HepG2 (cell line): ENCODE results near the gene TOM1L1. TPM values are rescaled to one million over a fixed set of nuclear protein-coding genes. Genes with fewer than 3 reads are reported as not detected.

Experiments used
- AGO2 ChIP-seq: fragments of 200-400 bp; formaldehyde crosslinking; optimal IDR thresholded peaks from 2 replicates; pipeline ENCODE3; 2017; ENCODE audit warnings: mild to moderate bottlenecking, low read depth, low read length, moderate library complexity
- CREB1 ChIP-seq, 2 experiments: fragments of 450-650 bp in 1 of 2; IDR thresholded peaks; 2 replicates each; pipeline ENCODE4 v1.6.1; 2016 to 2017; ENCODE audit warnings: control low read depth in 1 of 2, mild to moderate bottlenecking in 1 of 2, missing compliant biosample characterization in 1 of 2, missing genetic modification characterization in 1 of 2
- DRAP1 ChIP-seq: IDR thresholded peaks from 2 replicates; pipeline ENCODE4 v1.6.1; 2016; ENCODE audit warnings: missing genetic modification reagents, missing compliant biosample characterization
- GABPB1 ChIP-seq: IDR thresholded peaks from 2 replicates; pipeline ENCODE4 v1.6.1; 2016; ENCODE audit warnings: mild to moderate bottlenecking, missing genetic modification reagents, moderate library complexity, missing compliant biosample characterization
- GTF2F1 ChIP-seq: fragments of 150-350 bp; IDR thresholded peaks from 2 replicates; pipeline ENCODE4 v1.6.1; 2014; ENCODE audit warnings: low read length
- HMG20A ChIP-seq: IDR thresholded peaks from 2 replicates; pipeline ENCODE4 v1.6.1; 2016; ENCODE audit warnings: borderline replicate concordance
- HNF1A ChIP-seq, 2 experiments: sonication (generic) in 1 of 2; formaldehyde crosslinking in 1 of 2; IDR thresholded peaks; 2 replicates each; pipeline versions ENCODE4 v1.4.0 to v1.6.1; 2016 to 2020; ENCODE audit warnings: borderline replicate concordance in 1 of 2, low read depth in 1 of 2, mild to moderate bottlenecking in 1 of 2, missing genetic modification reagents in 1 of 2
- IRF2 ChIP-seq: IDR thresholded peaks from 2 replicates; pipeline ENCODE4 v1.6.1; 2018; ENCODE audit warnings: missing genetic modification reagents, missing compliant biosample characterization
- KAT8 ChIP-seq: IDR thresholded peaks from 2 replicates; pipeline ENCODE4 v1.6.1; 2016; ENCODE audit warnings: missing genetic modification reagents, missing compliant biosample characterization
- KDM3A ChIP-seq: IDR thresholded peaks from 2 replicates; pipeline ENCODE4 v1.6.1; 2018; ENCODE audit warnings: low read depth, missing compliant biosample characterization
- LRRFIP1 ChIP-seq: sonication (generic); formaldehyde crosslinking; conservative IDR thresholded peaks from 2 replicates; pipeline ENCODE4 v1.4.0; 2020; ENCODE audit warnings: missing genetic modification reagents
- MEIS2 ChIP-seq: sonication (generic); formaldehyde crosslinking; IDR thresholded peaks from 2 replicates; pipeline ENCODE4 v1.9.0; 2021; ENCODE audit warnings: mild to moderate bottlenecking, missing genetic modification reagents
- NAIF1 ChIP-seq: sonication (generic); formaldehyde crosslinking; IDR thresholded peaks from 2 replicates; pipeline ENCODE4 v1.5.0; 2020; ENCODE audit warnings: mild to moderate bottlenecking, missing genetic modification reagents, borderline replicate concordance
- NONO ChIP-seq, 2 experiments: fragments of 450-650 bp in 1 of 2; sonication (generic) in 1 of 2; formaldehyde crosslinking in 1 of 2; IDR thresholded peaks in 1 of 2; conservative IDR thresholded peaks in 1 of 2; 2 replicates each; pipeline versions ENCODE4 v1.6.1 to v1.8.0; 2017 to 2022; ENCODE audit warnings: mild to moderate bottlenecking in 1 of 2, missing genetic modification reagents in 1 of 2, moderate library complexity in 1 of 2
- NR2F6 ChIP-seq, 2 experiments: IDR thresholded peaks; 2 replicates each; pipeline ENCODE4 v1.6.1; 2016; ENCODE audit warnings: antibody characterized with exemption in 1 of 2, mild to moderate bottlenecking in 1 of 2
- SP2 ChIP-seq: sonication (generic); formaldehyde crosslinking; IDR thresholded peaks from 2 replicates; pipeline ENCODE4 v1.5.1; 2020; ENCODE audit warnings: mild to moderate bottlenecking, missing genetic modification reagents
- SSRP1 ChIP-seq: IDR thresholded peaks from 2 replicates; pipeline ENCODE4 v1.6.1; 2016; ENCODE audit warnings: control low read depth
- ZNF44 ChIP-seq: sonication (generic); formaldehyde crosslinking; IDR thresholded peaks from 2 replicates; pipeline ENCODE4 v1.5.1; 2020; ENCODE audit warnings: mild to moderate bottlenecking, missing genetic modification reagents
- ZNF446 ChIP-seq: sonication (generic); formaldehyde crosslinking; IDR thresholded peaks from 2 replicates; pipeline ENCODE4 v1.5.0; 2020; ENCODE audit warnings: mild to moderate bottlenecking, missing genetic modification reagents
- ZNF614 ChIP-seq: IDR thresholded peaks from 2 replicates; pipeline ENCODE4 v1.6.1; 2018; ENCODE audit warnings: missing biosample characterization, missing genetic modification reagents, inconsistent platforms, borderline replicate concordance
- ZNF891 ChIP-seq: sonication (generic); formaldehyde crosslinking; IDR thresholded peaks from 2 replicates; pipeline ENCODE4 v1.5.0; 2020; ENCODE audit warnings: mild to moderate bottlenecking, missing genetic modification reagents
- ZSCAN22 ChIP-seq: sonication (generic); formaldehyde crosslinking; IDR thresholded peaks from 2 replicates; pipeline ENCODE4 v1.4.0; 2020; ENCODE audit warnings: mild to moderate bottlenecking, missing genetic modification reagents
- polyA plus RNA-seq, 8 experiments: library from polyadenylated mRNA; depleted of rRNA in 3 of 8; stranded (reverse) in 7 of 8; unstranded in 1 of 8; fragments of >200 nt; fragmentation: Illumina TruSeq in 4 of 8; extraction: Trizol in 4 of 8; gene quantifications; 2 replicates each; pipeline versions ENCODE4 v1.2.1 to v1.2.3, GENCODE V29; 2011 to 2016; ENCODE audit warnings: low read depth in 4 of 8, missing spikeins in 1 of 8, mixed read lengths in 1 of 8; ENCODE audit not compliant: insufficient read depth in 1 of 8
- total RNA-seq, 5 experiments: library from RNA; depleted of rRNA; stranded (reverse); fragments of >200 nt; fragmentation: Illumina TruSeq; extraction: Trizol; gene quantifications; 2 replicates each; pipeline ENCODE4 v1.2.3, GENCODE V29; 2016; ENCODE audit warnings: low read depth in 1 of 5

The TOM1L1 gene
- total and polyA plus RNA-seq, 2 of the 13 experiments (the other 11 are each of a cell fraction or from before 2014, with no cell fraction given) = 45.3 to 51.3 TPM

GRCh38 chr17:54971147-54971546 lies 70.5 kb downstream of the TOM1L1 start (continued):
- TF ChIP-seq GTF2F1 (no peak), KDM3A (CRISPR knock-in tag) (no peak), IRF2 (CRISPR knock-in tag) (0 out of 2 replicates have a peak, but pooled peaks have one; percentile 29), NR2F6 (IDR thresholded peaks at IDR 0.05) (0 out of 2 replicates have a peak, but pooled peaks have one; percentile 31), NR2F6 (CRISPR knock-in tag; IDR thresholded peaks at IDR 0.05) (peak; percentile 43; the same call in 1 of the 2 replicates), HNF1A (IDR thresholded peaks at IDR 0.05; ENCODE audit: low read depth) (peak; percentile 79), HNF1A (CRISPR knock-in tag; IDR thresholded peaks at IDR 0.05; ENCODE audit: borderline replicate concordance) (no peak), KAT8 (CRISPR knock-in tag) (no peak), HMG20A (CRISPR knock-in tag) (peak; percentile 57; the same call in 1 of the 2 replicates), ZNF891 (no peak), ZNF44 (no peak), GABPB1 (peak; percentile 60; the same call in 1 of the 2 replicates), ZSCAN22 (no peak), SSRP1 (0 out of 2 replicates have a peak, but pooled peaks have one; percentile 48), NAIF1 (CRISPR knock-in tag) (no peak), NONO (IDR thresholded peaks at IDR 0.05) (no peak), NONO (CRISPR knock-in tag; conservative IDR thresholded peaks at IDR 0.05) (no peak), SP2 (no peak), ZNF446 (CRISPR knock-in tag) (no peak), CREB1 (IDR thresholded peaks at IDR 0.05) (no peak), CREB1 (CRISPR knock-in tag; IDR thresholded peaks at IDR 0.05) (peak; percentile 34; the same call in 1 of the 2 replicates), LRRFIP1 (CRISPR knock-in tag) (no peak), AGO2 (no peak), DRAP1 (CRISPR knock-in tag) (peak; percentile 42; the same call in 1 of the 2 replicates), ZNF614 (peak; percentile 35; the same call in 1 of the 2 replicates), MEIS2 (CRISPR knock-in tag) (no peak)
